GM19467 (cell line): Measurements from ENCODE around the gene PSME1.
A peak's percentile ranks its signal among the peaks of the same experiment; 100 is the strongest.
"Not testable (repeated sequence)": the region's sequence is repeated elsewhere in the genome, so short reads cannot be mapped to it uniquely, and the experiment has no call there.

Experiments
- ATAC-seq: cut with Tn5 transposase; IDR thresholded peaks from one replicate; pipeline ENCODE4 v1.9.1; 2021; ENCODE audit warnings: mild to moderate bottlenecking, moderate library complexity; ENCODE audit not compliant: unreplicated experiment

Gene PSME1

GRCh38 chr14:24103451-24103850 is 32.5 kb upstream of the PSME1 start:
- ATAC-seq = no peak

- not testable (repeated sequence) for ATAC-seq
These were observed 30.3 kb upstream of the PSME1 start for GRCh38 chr14:24105609-24106239.

- no peak for ATAC-seq
These were observed 29.2 kb upstream of the PSME1 start for GRCh38 chr14:24106672-24107271.

- no peak for ATAC-seq
These were observed 27.6 kb upstream of the PSME1 start for GRCh38 chr14:24108336-24108874.

GRCh38 chr14:24110060-24110459 is 25.9 kb upstream of the PSME1 start:
- no peak for ATAC-seq

GRCh38 chr14:24110523-24110922 is 25.5 kb upstream of the PSME1 start:
- no peak for ATAC-seq

- no peak for ATAC-seq
These were observed 22.6 kb upstream of the PSME1 start for GRCh38 chr14:24113379-24113800.

GRCh38 chr14:24113801-24114531 is 22.0 kb upstream of the PSME1 start:
- peak; percentile 35 for ATAC-seq

- peak; percentile 77 for ATAC-seq
These were observed 21.2 kb upstream of the PSME1 start, which contains the start of the genes DCAF11 and NRL for GRCh38 chr14:24114532-24115421. Gene DCAF11, plus strand, starts transcription at chr14:24114777. Its CDS starts 818 bp downstream, at chr14:24115595. Gene NRL, minus strand, starts transcription at chr14:24114949. Its CDS starts 32,101 bp downstream, at chr14:24082848.

GRCh38 chr14:24115422-24116127 is 20.4 kb upstream of the PSME1 start:
- no peak for ATAC-seq

GRCh38 chr14:24116128-24116814 is 19.7 kb upstream of the PSME1 start:
- no peak for ATAC-seq

GRCh38 chr14:24117179-24117578 is 18.8 kb upstream of the PSME1 start:
- no peak for ATAC-seq

- ATAC-seq = no peak
These were observed 16.3 kb upstream of the PSME1 start for GRCh38 chr14:24119691-24120090.

- ATAC-seq = no peak
These were observed 14.8 kb upstream of the PSME1 start for GRCh38 chr14:24121210-24121609.

- no peak for ATAC-seq
These were observed 13.6 kb upstream of the PSME1 start for GRCh38 chr14:24122416-24122815.

- no peak for ATAC-seq
These were observed 13.1 kb upstream of the PSME1 start for GRCh38 chr14:24122898-24123297.

- ATAC-seq = no peak
These were observed 12.3 kb upstream of the PSME1 start for GRCh38 chr14:24123424-24124417.

- ATAC-seq = no peak
These were observed 9.1 kb upstream of the PSME1 start for GRCh38 chr14:24126939-24127338.
